Neural cell (in vitro differentiated cells): ENCODE results near the gene CYP46A1.

ENCODE experiments used
- CTCF ChIP-seq: fragments of 450-650 bp; IDR thresholded peaks from 2 replicates; pipeline ENCODE4 v1.5.1; 2014; ENCODE audit warnings: antibody characterized with exemption, mild to moderate bottlenecking, moderate library complexity; ENCODE audit not compliant: poor library complexity, severe bottlenecking
- EZH2 ChIP-seq: fragments of 200-600, 300-800 bp; shearing (Covaris generic), sonication (generic); IDR thresholded peaks from 2 replicates; pipeline ENCODE4 v1.6.1; 2014; ENCODE audit warnings: antibody characterized with exemption, low read length, borderline replicate concordance, mild to moderate bottlenecking; ENCODE audit not compliant: insufficient read depth, poor library complexity, severe bottlenecking
- MXI1 ChIP-seq: fragments of 450-650 bp; conservative IDR thresholded peaks from 2 replicates; pipeline ENCODE4 v1.6.1; 2014; ENCODE audit warnings: antibody characterized with exemption, mild to moderate bottlenecking; ENCODE audit not compliant: poor library complexity, severe bottlenecking
- POLR2AphosphoS5 ChIP-seq: IDR thresholded peaks from 2 replicates; pipeline ENCODE4 v1.6.1; 2012
- RAD21 ChIP-seq: fragments of 450-650 bp; conservative IDR thresholded peaks from 2 replicates; pipeline ENCODE4 v1.6.1; 2014; ENCODE audit warnings: antibody characterized with exemption, mild to moderate bottlenecking, moderate library complexity
- REST ChIP-seq: IDR thresholded peaks from 2 replicates; pipeline ENCODE4 v1.6.1; 2012; ENCODE audit warnings: borderline replicate concordance

DNA sequence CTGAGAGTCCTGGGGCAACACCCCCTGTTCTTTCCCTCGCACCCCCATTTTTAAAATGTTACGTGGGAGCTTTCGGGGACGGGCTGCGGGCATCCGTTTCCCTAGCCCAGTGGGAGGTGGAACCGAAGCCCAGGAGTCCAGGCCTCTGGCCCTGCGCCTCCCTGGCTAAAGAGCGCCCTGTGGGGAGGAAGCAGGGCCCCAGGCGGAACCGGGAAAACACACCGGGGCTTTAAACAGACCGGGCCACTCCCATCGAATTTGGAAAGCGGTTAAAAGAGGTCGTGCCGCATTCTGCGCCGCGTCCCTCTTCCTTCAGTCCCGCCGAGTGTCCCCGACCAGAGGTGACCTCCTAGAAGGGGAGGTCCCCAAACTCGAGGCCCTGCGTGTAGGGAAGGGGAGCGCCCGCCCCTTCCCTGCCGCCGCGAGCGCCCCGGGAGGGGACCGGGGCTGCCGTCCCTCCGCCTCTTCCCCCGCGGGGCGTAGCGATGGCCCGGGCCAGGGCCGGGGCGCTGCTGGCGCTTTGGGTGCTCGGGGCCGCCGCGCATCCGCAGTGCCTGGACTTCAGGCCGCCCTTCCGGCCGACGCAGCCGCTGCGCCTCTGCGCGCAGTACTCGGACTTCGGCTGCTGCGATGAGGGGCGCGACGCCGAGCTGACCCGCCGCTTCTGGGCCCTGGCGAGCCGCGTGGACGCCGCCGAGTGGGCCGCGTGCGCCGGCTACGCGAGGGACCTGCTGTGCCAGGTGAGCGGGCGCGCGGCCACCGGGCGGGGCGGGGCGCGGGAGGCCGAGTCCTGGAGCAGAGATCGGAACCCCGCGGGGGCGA lies 39.2 kb upstream of the CYP46A1 start, which contains the start of gene HHIPL1:
- TF ChIP-seq POLR2AphosphoS5 = no peak
- TF ChIP-seq CTCF = no peak
- TF ChIP-seq REST = no peak
- TF ChIP-seq MXI1 = no peak
- no peak for TF ChIP-seq EZH2
- no peak for TF ChIP-seq RAD21
